GM20000 (cell line): Measurements from ENCODE around the gene DCX.
"Not testable (repeated sequence)": the region's sequence is repeated elsewhere in the genome, so short reads cannot be mapped to it uniquely, and the experiment has no call there.

ENCODE experiments used
- DNase-seq: peaks from one replicate; pipeline ENCODE4 v3.0.0; 2012; ENCODE audit warnings: low spot score
- CTCF ChIP-seq: IDR thresholded peaks from 2 replicates; pipeline ENCODE4 v1.5.1; 2012; ENCODE audit warnings: mild to moderate bottlenecking, control low read depth; ENCODE audit errors: extremely low read depth, missing control alignments

The DCX gene

GRCh38 chrX:111355523-111356115 lies 56.4 kb downstream of the DCX start:
- no peak for DNase-seq
- no peak for TF ChIP-seq CTCF

- TF ChIP-seq CTCF: no peak
- no peak for DNase-seq
Observed at GRCh38 chrX:111354496-111354895, 57.5 kb downstream of the DCX start.

- no peak for TF ChIP-seq CTCF
- no peak for DNase-seq
Observed at GRCh38 chrX:111353793-111354192, 58.2 kb downstream of the DCX start.

- DNase-seq: no peak
- TF ChIP-seq CTCF: no peak
Observed at GRCh38 chrX:111352424-111352823, 59.6 kb downstream of the DCX start.

GRCh38 chrX:111349934-111350333 lies 62.1 kb downstream of the DCX start:
- DNase-seq: no peak
- no peak for TF ChIP-seq CTCF

GRCh38 chrX:111349101-111349500 lies 62.9 kb downstream of the DCX start:
- DNase-seq: no peak
- no peak for TF ChIP-seq CTCF

GRCh38 chrX:111348429-111348828 lies 63.6 kb downstream of the DCX start:
- no peak for DNase-seq
- no peak for TF ChIP-seq CTCF

- DNase-seq: not testable (repeated sequence)
Observed at GRCh38 chrX:111346150-111346549, 65.8 kb downstream of the DCX start.
